Measurements from ENCODE around the gene OR6X1.
"Not testable (repeated sequence)": the region's sequence is repeated elsewhere in the genome, so short reads cannot be mapped to it uniquely, and the experiment has no call there.

The OR6X1 gene

GRCh38 chr11:123751781-123752180 is 2.5 kb downstream of the OR6X1 start:
- no peak for DNase-seq

GRCh38 chr11:123748349-123748748 is 6.0 kb downstream of the OR6X1 start:
- DNase-seq, result not testable (repeated sequence)

- DNase-seq, result no peak
Measured at GRCh38 chr11:123745764-123746451, 8.4 kb downstream of the OR6X1 start.

- DNase-seq, result no peak
Measured at GRCh38 chr11:123742724-123743120, 11.6 kb downstream of the OR6X1 start.

DNA sequence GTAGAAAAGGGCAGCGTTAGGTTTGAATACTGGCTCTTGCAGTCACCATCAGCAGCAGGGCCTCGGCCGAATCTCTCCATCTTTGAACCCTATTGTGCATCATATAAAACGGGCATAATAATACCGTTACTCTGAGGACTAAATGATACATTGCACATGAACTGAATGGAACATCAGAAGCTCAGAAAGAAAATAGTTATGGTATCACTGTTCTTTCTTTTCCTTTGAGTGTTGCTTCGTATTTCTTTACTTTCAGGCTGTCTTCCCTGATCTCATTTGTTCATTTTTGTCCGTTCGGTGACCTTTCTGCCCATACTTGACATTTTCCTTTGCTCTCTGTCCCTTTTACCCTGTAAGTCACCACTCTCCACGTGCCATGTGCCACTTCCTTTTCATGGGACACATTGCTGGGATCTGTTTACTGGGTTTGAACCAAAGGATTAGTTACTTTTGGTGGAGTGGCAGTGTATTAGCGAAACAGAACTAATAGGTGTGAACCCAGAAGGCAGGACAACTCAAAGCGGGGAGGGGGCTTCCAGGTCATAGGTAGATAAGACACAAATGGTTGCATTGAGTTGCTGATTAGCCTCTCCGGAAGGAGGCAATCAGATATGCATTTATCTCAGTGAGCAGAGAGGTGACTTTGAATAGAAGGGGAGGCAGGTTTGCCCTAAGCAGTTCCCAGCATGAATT is 12.1 kb downstream of the OR6X1 start:
- no peak for DNase-seq

GRCh38 chr11:123741159-123742030 is 12.9 kb downstream of the OR6X1 start, which contains the start of gene ZNF202:
Gene ZNF202, minus strand, starts transcription at chr11:123741660. Its CDS starts 10,772 bp downstream, at chr11:123730888.
- DNase-seq, result peak; percentile 79

DNA sequence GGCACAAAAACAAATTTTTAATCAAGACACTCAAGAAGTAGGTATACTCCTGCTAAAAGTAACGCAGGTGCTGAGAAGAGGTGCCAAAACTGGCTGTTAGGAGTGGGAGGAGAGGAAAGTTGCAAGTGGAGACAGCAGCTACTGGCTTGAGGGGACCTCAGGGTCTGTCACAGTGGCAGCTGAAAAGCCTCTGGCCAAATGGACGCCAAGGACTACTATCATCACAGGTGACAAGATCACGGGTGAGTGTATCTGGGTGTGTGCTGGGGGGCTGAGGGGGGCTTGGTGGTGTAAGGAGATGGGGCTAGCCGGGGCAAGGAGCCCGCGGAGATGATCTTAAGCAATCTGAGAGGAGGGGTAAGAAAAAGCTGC is 13.5 kb downstream of the OR6X1 start:
- DNase-seq, result no peak

GRCh38 chr11:123738374-123738773 is 15.9 kb downstream of the OR6X1 start:
- no peak for DNase-seq

- DNase-seq, result no peak
Measured at GRCh38 chr11:123736769-123737168, 17.5 kb downstream of the OR6X1 start.

GRCh38 chr11:123729602-123730001 is 24.7 kb downstream of the OR6X1 start:
- DNase-seq, result no peak

GRCh38 chr11:123725995-123726655 is 28.2 kb downstream of the OR6X1 start:
- DNase-seq, result no peak

DNA sequence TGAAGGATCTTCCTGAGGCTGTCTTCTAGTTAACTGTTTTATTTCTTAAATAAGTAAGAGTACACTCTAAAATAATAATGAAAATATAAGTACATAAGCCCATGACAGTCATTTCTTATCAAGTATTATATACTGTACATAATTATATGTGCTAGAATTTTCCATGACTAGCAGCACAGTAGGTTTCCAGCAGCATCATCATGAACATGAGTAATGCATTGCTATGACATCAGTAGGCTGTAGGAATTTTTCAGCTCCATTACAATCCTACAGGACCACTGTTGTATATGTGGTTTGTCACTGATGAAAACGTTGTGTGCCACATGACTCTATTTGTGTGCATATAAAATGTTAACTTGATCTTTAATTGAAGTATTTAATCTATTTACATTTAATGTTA is 34.9 kb downstream of the OR6X1 start:
- no peak for DNase-seq

GRCh38 chr11:123718469-123718868 is 35.8 kb downstream of the OR6X1 start:
- DNase-seq, result no peak

GRCh38 chr11:123718063-123718462 is 36.3 kb downstream of the OR6X1 start:
- DNase-seq, result no peak

DNA sequence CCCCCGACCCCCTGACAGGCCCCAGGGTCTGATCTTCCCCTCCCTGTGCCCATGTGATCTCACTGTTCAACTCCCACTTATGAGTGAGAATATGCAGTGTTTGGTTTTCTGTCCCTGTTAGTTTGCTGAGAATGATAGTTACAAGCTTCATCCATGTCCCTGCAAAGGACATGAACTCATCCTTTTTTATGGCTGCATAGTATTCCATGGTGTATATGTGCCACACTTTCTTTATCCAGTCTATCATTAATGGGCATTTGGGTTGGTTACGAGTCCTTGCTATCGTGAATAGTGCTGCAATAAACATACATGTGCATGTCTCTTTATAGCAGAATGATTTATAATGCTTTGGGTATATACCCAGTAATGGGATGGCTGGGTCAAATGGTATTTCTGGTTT is 41.7 kb downstream of the OR6X1 start:
- DNase-seq, result not testable (repeated sequence)

DNA sequence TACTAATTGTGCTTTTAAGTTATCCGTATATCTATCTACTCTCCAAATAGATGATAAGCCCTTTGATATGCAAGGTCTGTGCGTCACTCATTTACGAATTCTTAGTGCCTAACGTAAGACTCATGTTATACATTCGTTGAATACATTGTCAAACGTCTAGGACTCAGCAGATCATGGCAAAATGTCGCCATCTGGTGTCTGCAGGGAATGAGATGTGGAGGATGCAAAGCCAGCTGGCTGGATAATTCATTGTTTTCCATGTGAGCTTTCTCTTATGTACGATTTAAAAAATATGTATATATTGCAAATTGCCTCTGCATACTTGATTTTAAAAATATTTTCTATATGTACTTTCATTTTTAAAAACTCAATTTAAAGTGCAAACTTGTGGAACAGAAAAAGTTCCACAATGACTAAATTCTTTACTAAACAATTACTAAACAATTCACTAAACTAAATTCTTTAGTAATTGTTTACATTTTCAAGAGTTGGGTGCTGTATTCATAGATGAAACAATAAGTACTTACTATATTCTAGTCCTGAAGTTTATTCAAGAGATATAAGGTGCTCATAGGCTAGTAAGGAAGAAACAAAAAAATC is 46.6 kb downstream of the OR6X1 start:
- DNase-seq, result peak; percentile 61

GRCh38 chr11:123707206-123707605 is 47.1 kb downstream of the OR6X1 start:
- no peak for DNase-seq

DNA sequence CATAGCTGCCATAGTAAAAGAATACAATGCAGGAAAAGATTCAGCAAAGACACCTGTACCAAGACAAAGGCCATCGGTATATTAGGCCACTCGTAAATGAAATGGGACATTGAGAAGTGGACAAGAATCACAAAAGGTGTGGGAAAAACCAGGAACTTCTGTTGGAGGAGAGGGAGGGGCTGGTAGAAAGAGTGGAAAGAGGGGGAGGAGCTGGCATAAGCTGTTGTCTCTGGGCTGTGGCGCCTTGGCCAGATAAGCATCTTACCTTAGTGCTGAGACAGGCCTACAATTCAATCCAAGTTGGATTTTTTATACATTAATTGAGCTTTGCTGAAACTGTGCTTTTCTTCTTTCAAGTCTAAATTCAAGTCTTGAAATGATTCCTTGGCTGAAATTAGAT is 50.0 kb downstream of the OR6X1 start:
- DNase-seq, result no peak

Data from NCI-H446 treated with DMSO at 0.1 percent for 48 hours (cell line).